Neural cell (in vitro differentiated cells): ENCODE data around the gene REM2. TPM values are rescaled to one million over a fixed set of nuclear protein-coding genes. Genes with fewer than 3 reads are reported as not detected.

Experiments
- H2AFZ ChIP-seq: fragments of 200-600, 300-800 bp; sonication (generic), shearing (Covaris generic); 2 replicates; pipeline ENCODE4 v1.6.0; 2014; ENCODE audit warnings: low read depth, mild to moderate bottlenecking, antibody characterized with exemption, low read length, moderate library complexity
- H3F3A ChIP-seq: fragments of 200-600 bp; shearing (Covaris generic); 2 replicates; pipeline ENCODE4 v1.6.1; 2016; ENCODE audit warnings: mild to moderate bottlenecking, moderate library complexity, mixed read lengths, antibody characterized with exemption, low read length; ENCODE audit not compliant: insufficient read depth, poor library complexity, severe bottlenecking
- H3K27ac ChIP-seq: fragments of 200-600, 300-800 bp; sonication (generic), shearing (Covaris generic); 2 replicates; pipeline ENCODE4 v1.5.1; 2014; ENCODE audit warnings: mild to moderate bottlenecking, low read length, moderate library complexity
- H3K27me3 ChIP-seq: fragments of 300-800, 200-600 bp; sonication (generic), shearing (Covaris generic); 2 replicates; pipeline ENCODE4 v1.6.0; 2014; ENCODE audit warnings: mild to moderate bottlenecking, low read depth, low read length, moderate library complexity; ENCODE audit not compliant: insufficient read depth
- H3K36me3 ChIP-seq: fragments of 300-800, 200-600 bp; sonication (generic), shearing (Covaris generic); 2 replicates; pipeline ENCODE4 v1.5.1; 2014; ENCODE audit warnings: mild to moderate bottlenecking, antibody characterized with exemption, low read length, moderate library complexity; ENCODE audit not compliant: insufficient read depth
- H3K4me2 ChIP-seq: fragments of 300-800, 200-600 bp; sonication (generic), shearing (Covaris generic); 2 replicates; pipeline ENCODE4 v1.6.0; 2014; ENCODE audit warnings: mild to moderate bottlenecking, low read length
- H3K4me3 ChIP-seq: fragments of 300-800, 200-600 bp; sonication (generic), shearing (Covaris generic); 2 replicates; pipeline ENCODE4 v1.5.1; 2014; ENCODE audit warnings: mild to moderate bottlenecking, low read length, moderate library complexity
- H3K79me2 ChIP-seq: fragments of 200-600 bp; shearing (Covaris generic); replicated peaks from 2 replicates; pipeline ENCODE4 v1.6.0; 2014; ENCODE audit warnings: mild to moderate bottlenecking, low read length, moderate library complexity; ENCODE audit not compliant: insufficient read depth
- H3K9ac ChIP-seq: fragments of 300-800, 200-600 bp; sonication (generic), shearing (Covaris generic); 2 replicates; pipeline ENCODE4 v1.6.1; 2016; ENCODE audit warnings: mild to moderate bottlenecking, low read length, mixed read lengths
- H3K9me2 ChIP-seq: fragments of 200-600 bp; shearing (Covaris generic); 2 replicates; pipeline ENCODE4 v1.6.1; 2016; ENCODE audit warnings: mild to moderate bottlenecking, low read length, mixed read lengths; ENCODE audit not compliant: insufficient read depth
- H3K9me3 ChIP-seq: fragments of 200-600, 300-800 bp; sonication (generic), shearing (Covaris generic); 2 replicates; pipeline ENCODE4 v1.6.1; 2016; ENCODE audit warnings: mild to moderate bottlenecking, mixed run types, low read length, moderate library complexity, mixed read lengths
- H4K20me1 ChIP-seq: fragments of 200-600 bp; shearing (Covaris generic); 2 replicates; pipeline ENCODE4 v1.6.1; 2016; ENCODE audit warnings: mild to moderate bottlenecking, mixed run types; ENCODE audit not compliant: insufficient read depth
- CTCF ChIP-seq: fragments of 450-650 bp; IDR thresholded peaks from 2 replicates; pipeline ENCODE4 v1.5.1; 2014; ENCODE audit warnings: antibody characterized with exemption, mild to moderate bottlenecking, moderate library complexity; ENCODE audit not compliant: poor library complexity, severe bottlenecking
- EP300 ChIP-seq: fragments of 450-650 bp; conservative IDR thresholded peaks from 2 replicates; pipeline ENCODE4 v1.6.1; 2014; ENCODE audit warnings: antibody characterized with exemption, mild to moderate bottlenecking, moderate library complexity; ENCODE audit not compliant: poor library complexity, severe bottlenecking
- EZH2 ChIP-seq: fragments of 200-600, 300-800 bp; shearing (Covaris generic), sonication (generic); IDR thresholded peaks from 2 replicates; pipeline ENCODE4 v1.6.1; 2014; ENCODE audit warnings: antibody characterized with exemption, low read length, borderline replicate concordance, mild to moderate bottlenecking; ENCODE audit not compliant: insufficient read depth, poor library complexity, severe bottlenecking
- MXI1 ChIP-seq: fragments of 450-650 bp; conservative IDR thresholded peaks from 2 replicates; pipeline ENCODE4 v1.6.1; 2014; ENCODE audit warnings: antibody characterized with exemption, mild to moderate bottlenecking; ENCODE audit not compliant: poor library complexity, severe bottlenecking
- POLR2AphosphoS5 ChIP-seq: IDR thresholded peaks from 2 replicates; pipeline ENCODE4 v1.6.1; 2012
- RAD21 ChIP-seq: fragments of 450-650 bp; conservative IDR thresholded peaks from 2 replicates; pipeline ENCODE4 v1.6.1; 2014; ENCODE audit warnings: antibody characterized with exemption, mild to moderate bottlenecking, moderate library complexity
- REST ChIP-seq: IDR thresholded peaks from 2 replicates; pipeline ENCODE4 v1.6.1; 2012; ENCODE audit warnings: borderline replicate concordance
- SMC3 ChIP-seq: fragments of 450-650 bp; conservative IDR thresholded peaks from 2 replicates; pipeline ENCODE4 v1.6.1; 2014; ENCODE audit warnings: antibody characterized with exemption, mild to moderate bottlenecking, moderate library complexity; ENCODE audit not compliant: poor library complexity
- TAF1 ChIP-seq: IDR thresholded peaks from 2 replicates; pipeline ENCODE4 v1.6.1; 2012; ENCODE audit warnings: low read depth
- polyA plus RNA-seq: library from polyadenylated mRNA; depleted of rRNA; stranded (reverse); fragments of >200 nt; gene quantifications from 2 replicates; pipeline ENCODE4 v1.2.3, GENCODE V29; 2014

Gene REM2
- polyA plus RNA-seq, 1 donor from 2014 or later: 28.6 TPM

- Histone ChIP-seq H3K9me2 (no peaks in the 10 kb centered on the region), H3F3A (no peaks in the 10 kb centered on the region), H3K4me2 (no peak overlapping the region), H3K9ac (no peak overlapping the region), H3K27me3 (no peaks in the 10 kb centered on the region), H3K79me2 (no peaks in the 10 kb centered on the region), H3K36me3 (no peaks in the 10 kb centered on the region), H3K9me3 (no peaks in the 10 kb centered on the region), H3K4me3 (no peak overlapping the region), H2AFZ (no peak overlapping the region), H4K20me1 (no peaks in the 10 kb centered on the region), H3K27ac (no peak overlapping the region)
- TF ChIP-seq REST (no peak), EP300 (no peak), POLR2AphosphoS5 (no peak)
Observed at GRCh38 chr14:22865424-22866405, 17.3 kb upstream of the REM2 start.

- Histone ChIP-seq H3K4me2 (no peak overlapping the region), H2AFZ (no peak overlapping the region), H3F3A (no peaks in the 10 kb centered on the region), H3K9me3 (no peaks in the 10 kb centered on the region), H3K79me2 (no peaks in the 10 kb centered on the region), H3K27me3 (peaks cover 9% of the 10 kb centered on the region), H3K9ac (no peak overlapping the region), H3K36me3 (no peaks in the 10 kb centered on the region), H3K27ac (no peak overlapping the region), H3K9me2 (no peaks in the 10 kb centered on the region), H3K4me3 (no peak overlapping the region), H4K20me1 (no peaks in the 10 kb centered on the region)
- TF ChIP-seq CTCF (no peak), RAD21 (no peak), EP300 (no peak)
Observed at GRCh38 chr14:22866874-22867273, 16.1 kb upstream of the REM2 start.

- Histone ChIP-seq H4K20me1 (no peaks in the 10 kb centered on the region), H3K36me3 (no peaks in the 10 kb centered on the region), H2AFZ (no peak overlapping the region), H3K9me3 (no peaks in the 10 kb centered on the region), H3K9me2 (no peaks in the 10 kb centered on the region), H3K27me3 (peaks cover 16% of the 10 kb centered on the region), H3F3A (no peaks in the 10 kb centered on the region), H3K4me2 (no peak overlapping the region), H3K9ac (no peak overlapping the region), H3K79me2 (no peaks in the 10 kb centered on the region), H3K4me3 (peak overlapping the region; percentile 67), H3K27ac (no peak overlapping the region)
- no peak for TF ChIP-seq CTCF
- TF ChIP-seq RAD21: no peak
- no peak for TF ChIP-seq MXI1
- TF ChIP-seq EZH2: no peak
- no peak for TF ChIP-seq SMC3
- TF ChIP-seq EP300: no peak
- TF ChIP-seq REST: no peak
- TF ChIP-seq POLR2AphosphoS5: no peak
- no peak for TF ChIP-seq TAF1
Observed at GRCh38 chr14:22870811-22871223, 12.2 kb upstream of the REM2 start.
